ENCODE data around the gene PTPN11. TPM values are rescaled to one million over a fixed set of nuclear protein-coding genes. Genes with fewer than 3 reads are reported as not detected.
"Not testable (repeated sequence)": the region's sequence is repeated elsewhere in the genome, so short reads cannot be mapped to it uniquely, and the experiment has no call there.

Gene PTPN11
- total and polyA plus RNA-seq, 4 donors: 39.5 to 176 (median 98.0) TPM

- H3K4me1 ChIP-seq (ENCODE audit: control insufficient read depth in 1 of 2, insufficient read depth in 2 of 2, low read length in 2 of 2): no peaks in the 10 kb centered on the region
- H3K27ac ChIP-seq (ENCODE audit: low read depth in 1 of 2, low read length in 2 of 2): no peak overlapping the region
- ATAC-seq (ENCODE audit: low FRiP score): no peak
- 68 to 72% methylated on average over 4 of the region's 4 CpGs for WGBS, 2 donors
- H3K9me3 ChIP-seq (ENCODE audit: control insufficient read depth, low read length): no peaks in the 10 kb centered on the region
- no peak for DNase-seq
- intact Hi-C loops (cut with DNase I): no loop called here
- H3K27me3 ChIP-seq (ENCODE audit: control insufficient read depth in 1 of 2, insufficient read depth in 2 of 2, low read length in 1 of 2): no peaks in the 10 kb centered on the region
- peaks cover 5% of the 10 kb centered on the region in 2 donors for H3K36me3 ChIP-seq (ENCODE audit: control insufficient read depth in 1 of 2, insufficient read depth in 2 of 2, low read length in 1 of 2)
- no peak overlapping the region for H3K4me3 ChIP-seq (ENCODE audit: low read length in 2 of 2)
Observed at GRCh38 chr12:112450725-112451124, 32.0 kb downstream of the PTPN11 start.

GRCh38 chr12:112456029-112456428 lies 37.3 kb downstream of the PTPN11 start:
- 84 to 93% methylated on average over 7 of the region's 7 CpGs for WGBS, 2 donors
- Histone ChIP-seq H3K27ac (ENCODE audit: low read depth in 1 of 2, low read length in 2 of 2) (no peak overlapping the region), H3K27me3 (ENCODE audit: control insufficient read depth in 1 of 2, insufficient read depth in 2 of 2, low read length in 1 of 2) (no peaks in the 10 kb centered on the region), H3K4me3 (ENCODE audit: low read length in 2 of 2) (no peak overlapping the region), H3K9me3 (ENCODE audit: control insufficient read depth, low read length) (no peaks in the 10 kb centered on the region), H3K36me3 (ENCODE audit: control insufficient read depth in 1 of 2, insufficient read depth in 2 of 2, low read length in 1 of 2) (peaks cover 3 to 9% of the 10 kb centered on the region in 2 donors), H3K4me1 (ENCODE audit: control insufficient read depth in 1 of 2, insufficient read depth in 2 of 2, low read length in 2 of 2) (no peaks in the 10 kb centered on the region)
- DNase-seq (no peak), ATAC-seq (ENCODE audit: low FRiP score) (no peak)
- intact Hi-C loops (cut with DNase I): no loop called here

GRCh38 chr12:112457142-112457541 lies 38.4 kb downstream of the PTPN11 start:
- WGBS, 2 donors: 94 to 97% methylated on average over 1 of the region's 1 CpG
- H3K36me3 ChIP-seq (ENCODE audit: control insufficient read depth in 1 of 2, insufficient read depth in 2 of 2, low read length in 1 of 2); ATAC-seq (ENCODE audit: low FRiP score); intact Hi-C loops (cut with DNase I); H3K4me3 ChIP-seq (ENCODE audit: low read length in 2 of 2); H3K9me3 ChIP-seq (ENCODE audit: control insufficient read depth, low read length); DNase-seq; H3K27me3 ChIP-seq (ENCODE audit: control insufficient read depth in 1 of 2, insufficient read depth in 2 of 2, low read length in 1 of 2); H3K27ac ChIP-seq (ENCODE audit: low read depth in 1 of 2, low read length in 2 of 2); H3K4me1 ChIP-seq (ENCODE audit: control insufficient read depth in 1 of 2, insufficient read depth in 2 of 2, low read length in 2 of 2): not testable (repeated sequence)

GRCh38 chr12:112458330-112458729 lies 39.6 kb downstream of the PTPN11 start:
- Histone ChIP-seq H3K4me1 (ENCODE audit: control insufficient read depth in 1 of 2, insufficient read depth in 2 of 2, low read length in 2 of 2) (no peaks in the 10 kb centered on the region), H3K4me3 (ENCODE audit: low read length in 2 of 2) (no peak overlapping the region), H3K9me3 (ENCODE audit: control insufficient read depth, low read length) (no peaks in the 10 kb centered on the region), H3K27me3 (ENCODE audit: control insufficient read depth in 1 of 2, insufficient read depth in 2 of 2, low read length in 1 of 2) (no peaks in the 10 kb centered on the region), H3K27ac (ENCODE audit: low read depth in 1 of 2, low read length in 2 of 2) (no peak overlapping the region), H3K36me3 (ENCODE audit: control insufficient read depth in 1 of 2, insufficient read depth in 2 of 2, low read length in 1 of 2) (peaks cover 3 to 4% of the 10 kb centered on the region in 2 donors)
- WGBS, 2 donors: 95 to 99% methylated on average over 4 of the region's 4 CpGs
- intact Hi-C loops (cut with DNase I): no loop called here
- ATAC-seq (ENCODE audit: low FRiP score) (no peak), DNase-seq (no peak)

GRCh38 chr12:112458751-112459150 lies 40.0 kb downstream of the PTPN11 start:
- DNase-seq: no peak
- intact Hi-C loops (cut with DNase I): no loop called here
- 92% methylated on average over 5 of the region's 5 CpGs for WGBS, 2 donors
- H3K9me3 ChIP-seq (ENCODE audit: control insufficient read depth, low read length): no peaks in the 10 kb centered on the region
- H3K4me3 ChIP-seq (ENCODE audit: low read length in 2 of 2): no peak overlapping the region
- no peak overlapping the region for H3K27ac ChIP-seq (ENCODE audit: low read depth in 1 of 2, low read length in 2 of 2)
- ATAC-seq (ENCODE audit: low FRiP score): no peak
- H3K27me3 ChIP-seq (ENCODE audit: control insufficient read depth in 1 of 2, insufficient read depth in 2 of 2, low read length in 1 of 2): no peaks in the 10 kb centered on the region
- peaks cover under 1 to 4% of the 10 kb centered on the region in 2 donors for H3K36me3 ChIP-seq (ENCODE audit: control insufficient read depth in 1 of 2, insufficient read depth in 2 of 2, low read length in 1 of 2)
- no peaks in the 10 kb centered on the region for H3K4me1 ChIP-seq (ENCODE audit: control insufficient read depth in 1 of 2, insufficient read depth in 2 of 2, low read length in 2 of 2)

- DNase-seq: no peak
- WGBS, 2 donors: 69 to 72% methylated on average over 2 of the region's 2 CpGs
Observed at GRCh38 chr12:112463478-112463877, 44.7 kb downstream of the PTPN11 start.

GRCh38 chr12:112464605-112465004 lies 45.9 kb downstream of the PTPN11 start:
- Histone ChIP-seq H3K9me3 (ENCODE audit: control insufficient read depth, low read length) (no peaks in the 10 kb centered on the region), H3K27me3 (ENCODE audit: control insufficient read depth in 1 of 2, insufficient read depth in 2 of 2, low read length in 1 of 2) (no peaks in the 10 kb centered on the region), H3K4me3 (ENCODE audit: low read length in 2 of 2) (no peak overlapping the region), H3K4me1 (ENCODE audit: control insufficient read depth in 1 of 2, insufficient read depth in 2 of 2, low read length in 2 of 2) (no peaks in the 10 kb centered on the region), H3K36me3 (ENCODE audit: control insufficient read depth in 1 of 2, insufficient read depth in 2 of 2, low read length in 1 of 2) (peaks cover 0 to 2% of the 10 kb centered on the region in 2 donors), H3K27ac (ENCODE audit: low read depth in 1 of 2, low read length in 2 of 2) (no peak overlapping the region)
- ATAC-seq (ENCODE audit: low FRiP score): no peak
- intact Hi-C loops (cut with DNase I): no loop called here
- DNase-seq: no peak

More at GRCh38 chr12:112463478-112463877, 44.7 kb downstream of the PTPN11 start:
- Histone ChIP-seq H3K4me3 (ENCODE audit: low read length in 2 of 2) (no peak overlapping the region), H3K27ac (ENCODE audit: low read depth in 1 of 2, low read length in 2 of 2) (no peak overlapping the region), H3K36me3 (ENCODE audit: control insufficient read depth in 1 of 2, insufficient read depth in 2 of 2, low read length in 1 of 2) (peaks cover 0 to 2% of the 10 kb centered on the region in 2 donors), H3K9me3 (ENCODE audit: control insufficient read depth, low read length) (no peaks in the 10 kb centered on the region), H3K27me3 (ENCODE audit: control insufficient read depth in 1 of 2, insufficient read depth in 2 of 2, low read length in 1 of 2) (no peaks in the 10 kb centered on the region), H3K4me1 (ENCODE audit: control insufficient read depth in 1 of 2, insufficient read depth in 2 of 2, low read length in 2 of 2) (no peaks in the 10 kb centered on the region)
- no peak for ATAC-seq (ENCODE audit: low FRiP score)
- intact Hi-C loops (cut with DNase I): no loop called here

GRCh38 chr12:112466011-112466422 lies 47.3 kb downstream of the PTPN11 start:
- no peak for ATAC-seq (ENCODE audit: low FRiP score)
- no peaks in the 10 kb centered on the region for H3K4me1 ChIP-seq (ENCODE audit: control insufficient read depth in 1 of 2, insufficient read depth in 2 of 2, low read length in 2 of 2)
- intact Hi-C loops (cut with DNase I): no loop called here
- H3K27ac ChIP-seq (ENCODE audit: low read depth in 1 of 2, low read length in 2 of 2): no peak overlapping the region
- peaks cover 2% of the 10 kb centered on the region in 2 donors for H3K36me3 ChIP-seq (ENCODE audit: control insufficient read depth in 1 of 2, insufficient read depth in 2 of 2, low read length in 1 of 2)
- no peaks in the 10 kb centered on the region for H3K27me3 ChIP-seq (ENCODE audit: control insufficient read depth in 1 of 2, insufficient read depth in 2 of 2, low read length in 1 of 2)
- no peak overlapping the region for H3K4me3 ChIP-seq (ENCODE audit: low read length in 2 of 2)
- no peak for DNase-seq
- no peaks in the 10 kb centered on the region for H3K9me3 ChIP-seq (ENCODE audit: control insufficient read depth, low read length)

- Histone ChIP-seq H3K4me3 (ENCODE audit: low read length in 2 of 2) (no peak overlapping the region), H3K27ac (ENCODE audit: low read depth in 1 of 2, low read length in 2 of 2) (no peak overlapping the region), H3K4me1 (ENCODE audit: control insufficient read depth in 1 of 2, insufficient read depth in 2 of 2, low read length in 2 of 2) (no peaks in the 10 kb centered on the region), H3K9me3 (ENCODE audit: control insufficient read depth, low read length) (no peaks in the 10 kb centered on the region), H3K36me3 (ENCODE audit: control insufficient read depth in 1 of 2, insufficient read depth in 2 of 2, low read length in 1 of 2) (peaks cover 2% of the 10 kb centered on the region in 2 donors), H3K27me3 (ENCODE audit: control insufficient read depth in 1 of 2, insufficient read depth in 2 of 2, low read length in 1 of 2) (no peaks in the 10 kb centered on the region)
- DNase-seq (no peak), ATAC-seq (ENCODE audit: low FRiP score) (no peak)
- 74 to 82% methylated on average over 3 of the region's 3 CpGs for WGBS, 2 donors
- intact Hi-C loops (cut with DNase I): no loop called here
Observed at GRCh38 chr12:112466835-112467234, 48.1 kb downstream of the PTPN11 start.
